GM18858 (cell line): ENCODE data around the gene RIPK4.
"Not testable (repeated sequence)": the region's sequence is repeated elsewhere in the genome, so short reads cannot be mapped to it uniquely, and the experiment has no call there.

Experiments used
- ATAC-seq: cut with Tn5 transposase; IDR thresholded peaks from one replicate; pipeline ENCODE4 v1.9.1; 2021; ENCODE audit not compliant: unreplicated experiment

The RIPK4 gene

DNA sequence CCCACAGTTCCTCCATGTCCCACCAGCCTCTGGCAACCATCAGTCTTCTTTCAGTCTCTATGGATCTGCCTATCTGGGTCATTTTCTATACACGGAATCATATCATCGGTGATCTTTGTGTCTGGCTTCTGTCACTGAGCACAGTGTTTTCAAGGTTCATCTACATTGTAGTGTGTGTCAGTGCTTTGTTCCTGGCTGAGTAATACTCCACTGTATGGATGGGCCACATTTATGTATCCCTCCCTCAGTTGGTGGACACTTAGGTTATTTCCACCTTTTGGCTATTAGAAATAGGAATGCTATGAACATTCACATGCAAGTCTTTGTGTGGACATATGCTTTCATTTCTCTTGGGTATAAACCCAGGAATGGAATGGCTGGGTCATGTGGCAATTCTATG, 46.6 kb downstream of the RIPK4 start:
- no peak for ATAC-seq

- no peak for ATAC-seq
Measured at GRCh38 chr21:41719691-41720090, 47.2 kb downstream of the RIPK4 start.

DNA sequence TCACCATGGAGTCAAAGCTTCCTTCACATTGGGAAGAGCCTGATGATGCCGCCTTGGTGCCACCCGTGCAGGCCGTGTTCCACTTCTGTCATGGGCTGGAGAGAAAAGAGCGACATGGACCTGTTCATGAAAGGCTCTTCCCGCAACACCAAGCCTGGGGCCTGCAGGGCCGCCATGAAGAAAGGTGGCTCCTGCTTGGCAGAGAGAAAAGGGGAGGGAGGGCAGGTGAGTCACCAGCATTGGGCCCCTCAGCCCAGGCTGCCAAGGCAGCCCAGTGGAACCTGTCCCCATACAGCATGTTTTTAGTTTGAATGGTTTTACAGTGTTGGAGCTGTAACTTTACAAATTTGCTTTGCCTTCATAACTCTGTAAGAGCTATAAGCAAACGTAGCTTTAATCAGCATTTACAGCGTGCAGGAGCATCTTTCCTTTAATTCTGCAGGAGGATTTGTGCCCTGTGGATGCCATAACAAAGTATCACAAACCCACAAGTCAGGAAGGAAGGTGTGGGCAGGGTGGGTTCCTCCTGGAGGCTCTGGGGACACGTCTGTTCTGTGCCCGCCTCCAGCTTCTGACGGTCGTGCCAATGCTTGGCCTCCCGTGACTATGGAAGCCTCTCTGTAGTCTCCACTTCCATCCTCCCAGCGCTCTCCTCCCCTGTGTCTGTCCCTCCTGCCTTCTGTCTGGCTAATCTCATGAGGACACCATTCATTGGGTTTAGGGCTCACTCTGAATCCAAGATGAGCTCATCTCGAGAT, 49.1 kb downstream of the RIPK4 start:
- no peak for ATAC-seq

DNA sequence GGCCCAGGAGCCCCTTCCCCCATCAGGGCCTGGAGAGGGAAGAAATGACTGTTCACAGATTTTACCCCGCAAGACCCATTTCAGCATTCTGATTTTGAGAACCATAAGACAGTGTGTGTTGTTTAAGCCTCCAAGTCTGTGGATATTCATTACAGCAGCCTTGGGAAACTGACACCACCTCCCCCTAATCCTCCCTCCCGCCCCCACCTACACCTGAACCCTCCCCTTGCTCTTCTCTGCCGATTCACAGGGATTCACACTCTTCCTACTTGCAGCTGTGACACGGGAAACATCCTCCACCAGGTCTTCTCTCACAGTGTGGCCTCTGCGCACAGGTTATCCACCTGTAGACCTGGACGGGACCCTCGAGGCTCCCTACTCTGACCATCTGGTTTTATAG, 50.1 kb downstream of the RIPK4 start:
- no peak for ATAC-seq

GRCh38 chr21:41715649-41716281, 51.1 kb downstream of the RIPK4 start:
- ATAC-seq, result no peak

GRCh38 chr21:41714299-41714865, 52.5 kb downstream of the RIPK4 start:
- not testable (repeated sequence) for ATAC-seq

- ATAC-seq, result no peak
Measured at GRCh38 chr21:41713495-41714281, 53.2 kb downstream of the RIPK4 start.

DNA sequence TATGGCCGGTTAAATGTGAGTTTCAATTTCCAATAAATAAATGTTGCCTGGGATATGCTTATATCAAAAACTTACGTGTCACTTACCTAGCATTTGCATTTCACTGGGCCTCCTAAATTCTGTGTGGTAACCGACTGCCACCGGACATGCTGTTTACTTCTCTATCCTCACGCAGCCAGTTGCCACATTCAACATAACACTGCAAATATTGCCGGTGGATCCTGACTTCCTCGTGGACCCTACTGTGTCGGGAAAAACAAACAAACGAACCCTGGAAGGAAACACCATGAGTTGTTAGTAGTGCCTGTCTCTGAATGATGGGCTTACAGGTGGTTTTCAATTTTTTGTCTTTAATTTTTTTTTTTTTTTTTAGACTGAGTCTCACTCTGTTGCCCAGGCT, 54.1 kb downstream of the RIPK4 start:
- ATAC-seq, result no peak

DNA sequence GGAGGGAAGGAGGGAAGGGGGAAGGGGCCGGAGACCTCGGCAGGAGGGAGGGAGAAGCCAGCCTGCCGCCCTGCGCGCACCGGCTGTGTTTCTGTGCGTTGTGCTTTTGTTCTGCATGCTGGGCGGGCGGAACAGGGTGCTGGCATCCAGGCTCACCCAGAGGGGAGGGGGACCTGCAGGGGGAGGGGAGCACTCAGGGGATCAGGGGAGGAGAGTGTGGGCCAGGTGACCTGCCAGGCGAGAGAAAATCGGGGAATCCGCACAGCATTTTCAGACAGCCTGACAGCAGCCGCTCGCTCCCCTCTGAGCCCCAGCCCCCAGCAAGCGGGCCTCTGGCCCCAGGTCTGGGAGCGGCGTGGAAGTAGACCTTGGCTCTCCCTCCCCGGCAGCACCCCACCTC, 54.7 kb downstream of the RIPK4 start:
- ATAC-seq, result no peak

DNA sequence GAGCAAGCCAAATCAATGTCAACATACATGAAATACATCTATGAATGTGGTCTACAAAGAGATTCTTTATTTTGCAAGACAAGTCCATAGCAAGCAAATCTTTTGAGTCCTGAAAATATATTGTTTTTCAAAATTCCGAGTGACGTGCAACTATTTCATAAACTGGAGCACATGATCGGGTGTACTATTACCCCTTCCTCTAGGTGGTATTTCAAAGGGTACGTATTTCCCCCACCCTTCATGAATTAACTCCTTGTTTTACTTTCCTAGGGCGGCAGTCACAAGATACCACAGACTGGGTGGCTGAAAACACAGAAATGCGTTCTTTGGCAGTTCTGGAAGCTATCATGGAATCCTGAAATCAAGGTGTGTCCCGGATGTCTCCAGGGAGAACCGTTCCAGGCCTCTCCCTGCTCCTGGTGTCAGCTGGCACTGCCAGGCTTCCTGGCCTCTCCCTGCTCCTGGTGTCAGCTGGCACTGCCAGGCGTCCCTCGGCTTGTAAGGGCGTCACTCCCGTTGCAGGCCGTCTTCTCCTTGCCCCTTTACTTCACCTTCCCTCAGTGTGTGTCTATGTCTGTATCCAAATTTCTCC, 55.3 kb downstream of the RIPK4 start:
- no peak for ATAC-seq

- ATAC-seq, result no peak
Measured at GRCh38 chr21:41710823-41711160, 56.1 kb downstream of the RIPK4 start.

GRCh38 chr21:41709965-41710822, 56.7 kb downstream of the RIPK4 start:
- no peak for ATAC-seq

DNA sequence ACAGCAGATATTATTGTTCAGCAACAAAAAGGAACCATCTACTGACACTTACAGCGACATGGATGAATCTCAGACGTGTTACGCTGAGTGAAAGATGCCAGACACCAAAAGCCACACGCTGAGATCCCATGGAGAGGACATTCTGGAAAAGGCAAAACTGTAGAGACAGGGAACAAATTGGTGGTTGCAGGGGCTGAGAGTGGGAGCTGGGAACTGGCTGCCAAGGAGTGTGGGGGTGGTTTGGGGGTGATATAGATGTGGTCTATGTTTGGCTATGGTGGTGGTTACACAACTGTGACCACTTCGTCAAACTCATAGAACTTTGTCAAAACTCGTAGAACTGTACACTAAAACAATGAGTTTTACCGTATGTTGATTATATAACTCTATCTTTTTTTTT, 57.7 kb downstream of the RIPK4 start:
- no peak for ATAC-seq

- ATAC-seq, result no peak
Measured at GRCh38 chr21:41707960-41708330, 58.9 kb downstream of the RIPK4 start.

DNA sequence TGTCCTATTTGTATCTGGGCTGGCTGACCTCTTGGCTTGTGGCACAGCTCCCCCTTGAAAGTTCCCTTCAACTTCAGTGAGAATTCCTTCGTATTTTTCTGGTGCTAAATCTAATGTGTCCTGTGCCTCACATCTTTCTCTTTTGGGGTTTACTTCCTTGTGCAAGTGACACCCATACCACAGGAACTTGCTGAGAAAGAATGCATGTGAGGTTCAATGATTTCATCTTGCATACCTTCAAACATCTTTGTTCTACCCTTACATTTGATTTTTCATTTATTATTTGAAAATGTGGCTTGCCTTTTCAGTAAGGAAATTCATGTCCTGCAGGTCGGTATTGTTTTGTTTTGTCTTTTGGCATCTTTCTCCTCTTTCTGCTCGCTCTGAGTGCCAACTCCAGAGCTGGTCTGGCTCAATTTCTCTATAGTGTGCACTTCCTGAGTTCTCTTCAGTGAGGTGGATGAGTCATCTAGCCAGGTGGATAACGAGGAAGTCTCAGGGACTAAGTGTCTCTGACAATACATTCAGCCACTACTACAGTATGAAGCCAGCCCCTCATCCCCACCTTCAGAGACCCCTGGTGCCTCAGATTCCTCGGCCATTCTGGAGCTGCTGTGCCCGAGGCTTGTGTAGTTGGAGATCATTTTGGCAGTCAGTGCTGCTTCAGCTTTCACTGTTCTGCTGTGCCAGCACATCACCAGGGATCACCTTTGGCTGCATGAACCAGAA, 59.5 kb downstream of the RIPK4 start:
- ATAC-seq, result no peak

GRCh38 chr21:41706678-41707077, 60.2 kb downstream of the RIPK4 start:
- ATAC-seq, result no peak

- ATAC-seq, result no peak
Measured at GRCh38 chr21:41706263-41706639, 60.6 kb downstream of the RIPK4 start.

- no peak for ATAC-seq
Measured at GRCh38 chr21:41705546-41706262, 61.1 kb downstream of the RIPK4 start.

- no peak for ATAC-seq
Measured at GRCh38 chr21:41703857-41704501, 62.9 kb downstream of the RIPK4 start.
